ENCODE data around the gene NRP1.
"Not testable (repeated sequence)": the region's sequence is repeated elsewhere in the genome, so short reads cannot be mapped to it uniquely, and the experiment has no call there.

The NRP1 gene

DNA sequence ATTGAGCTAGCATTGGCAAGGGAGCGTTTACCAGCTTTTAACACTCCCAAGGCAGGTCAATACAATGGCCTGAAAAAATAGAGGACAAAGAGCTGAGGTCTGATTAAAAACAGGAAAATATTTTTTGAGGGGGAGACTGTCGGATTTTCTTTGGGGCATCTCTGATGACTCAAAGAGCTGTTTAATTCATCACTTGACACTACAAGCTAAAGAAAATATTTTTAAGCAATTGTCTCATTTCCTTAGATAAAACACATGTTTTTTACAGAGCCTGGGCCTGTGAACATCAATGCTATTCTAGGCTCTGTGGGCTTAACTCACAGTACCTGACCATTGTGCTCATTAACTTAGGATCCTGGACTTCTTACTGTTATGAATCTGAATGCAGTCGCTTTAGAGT, 100.8 kb downstream of the NRP1 start:
- DNase-seq: peak; percentile 42

DNA sequence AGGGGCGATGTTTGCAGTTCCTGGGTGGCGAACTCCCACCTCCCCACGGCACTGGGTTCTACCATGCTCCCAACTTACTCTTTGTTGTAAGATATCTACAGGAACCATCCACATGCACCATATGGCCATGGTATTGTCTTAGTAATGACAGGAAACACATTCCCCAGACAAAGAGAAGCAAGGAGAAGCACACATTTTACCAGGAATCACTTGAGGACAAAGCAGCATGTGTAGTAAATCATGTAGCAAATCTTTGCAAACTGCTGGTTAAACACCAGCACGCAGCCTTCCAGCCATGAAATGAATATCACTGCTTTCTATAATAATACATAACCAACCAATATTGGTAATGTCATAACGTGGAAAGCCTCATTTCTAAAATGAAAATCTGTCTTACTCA, 101.2 kb downstream of the NRP1 start:
- peak; percentile 51 for DNase-seq

DNA sequence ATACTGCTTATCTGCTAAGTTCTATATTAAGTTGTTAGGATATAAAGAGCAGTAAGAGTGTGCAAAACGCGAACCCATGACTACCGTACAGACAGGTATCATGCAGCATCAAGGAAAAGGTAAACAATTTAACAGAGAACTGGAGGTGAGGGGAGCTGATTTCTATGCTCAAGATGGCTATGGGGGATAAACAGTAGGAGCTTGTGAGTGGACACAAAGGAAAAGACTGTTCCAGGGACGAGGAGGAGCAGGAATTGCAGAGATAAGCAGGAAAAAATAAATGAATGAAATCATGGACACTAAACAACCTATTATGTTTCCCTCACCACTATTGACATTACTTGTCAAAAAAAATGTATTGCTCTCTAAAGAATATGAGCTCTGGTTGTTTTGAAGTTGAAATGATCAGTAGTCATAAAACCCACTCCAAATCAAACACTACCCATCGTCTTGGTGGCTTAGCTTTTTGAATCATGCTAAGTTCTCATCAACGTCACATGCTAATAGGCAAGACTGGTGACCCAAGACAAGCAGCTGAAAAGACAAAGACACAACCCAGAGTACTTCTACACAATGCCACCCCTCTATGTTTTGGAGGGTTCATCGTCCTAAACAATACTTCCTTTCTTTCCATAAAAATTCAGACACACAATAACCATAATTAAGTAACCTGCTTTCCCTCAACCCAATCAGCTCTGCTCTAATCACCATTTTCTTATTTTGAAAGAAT, 102.7 kb downstream of the NRP1 start:
- DNase-seq: no peak

DNA sequence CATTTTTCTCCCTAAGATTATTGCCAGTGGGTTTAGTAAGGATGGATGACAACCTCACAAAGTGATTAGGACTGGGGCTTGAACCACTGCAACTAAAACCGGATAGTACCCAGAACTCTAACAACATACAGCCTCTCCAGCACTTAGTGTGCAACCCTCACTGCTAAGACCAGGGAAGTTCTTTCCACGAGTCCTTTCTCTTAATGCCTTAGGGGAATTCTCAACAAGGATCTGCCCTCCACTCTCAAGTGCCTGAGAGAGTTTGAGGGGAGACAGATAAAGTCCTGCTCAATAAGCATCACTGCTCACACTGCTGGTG, 104.6 kb downstream of the NRP1 start:
- no peak for DNase-seq

DNA sequence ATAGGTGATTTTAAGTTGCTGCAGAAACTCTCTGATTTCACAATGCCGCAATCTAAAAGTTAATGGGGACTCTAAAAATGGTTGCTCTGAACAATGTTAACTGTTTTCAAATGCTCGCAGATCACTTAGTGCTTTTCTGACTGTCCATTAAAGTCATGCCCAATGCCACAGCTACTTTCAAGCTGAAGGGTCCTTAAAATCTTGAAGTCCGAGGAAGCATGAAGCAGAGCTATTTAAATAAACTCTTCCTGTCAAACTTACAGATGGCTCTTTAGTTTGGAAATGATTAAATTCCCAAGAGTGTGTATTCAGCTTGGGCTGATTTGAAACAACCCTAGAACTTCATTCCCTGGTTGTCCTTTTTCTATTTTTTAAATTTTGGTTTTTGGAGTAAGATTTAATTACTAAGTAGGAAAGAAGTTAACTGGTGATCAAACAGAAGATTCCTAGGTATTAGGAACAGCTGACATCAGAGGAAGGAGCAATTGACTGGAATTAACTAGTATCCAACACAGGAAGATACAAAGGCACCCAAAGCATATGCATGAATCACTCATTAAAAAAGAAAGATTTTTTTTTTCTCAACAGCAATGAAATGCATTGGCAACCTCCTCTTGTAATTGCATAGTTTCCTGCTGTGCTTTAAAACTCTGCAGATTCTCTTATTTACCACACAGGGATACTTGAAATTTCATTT, 105.1 kb downstream of the NRP1 start:
- DNase-seq: peak; percentile 81

DNA sequence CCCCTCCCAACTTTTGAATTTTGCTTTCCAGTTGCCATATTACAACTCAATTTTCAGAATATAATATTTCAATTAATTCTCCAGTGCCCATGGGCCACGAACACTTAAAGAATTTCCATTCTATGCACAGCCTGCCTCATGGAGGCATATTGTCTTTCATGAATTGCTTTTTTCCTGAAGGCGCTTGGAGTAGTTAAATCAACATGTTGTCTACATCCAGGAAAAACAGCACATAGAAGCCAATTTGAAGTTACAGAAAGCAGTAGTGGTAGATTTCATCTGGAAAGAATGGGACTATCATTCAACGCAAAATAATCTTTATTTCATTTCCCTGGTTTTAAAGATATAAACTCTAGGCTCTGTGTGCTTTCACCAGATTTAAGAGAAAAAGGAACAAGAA, 106.0 kb downstream of the NRP1 start:
- no peak for DNase-seq

DNA sequence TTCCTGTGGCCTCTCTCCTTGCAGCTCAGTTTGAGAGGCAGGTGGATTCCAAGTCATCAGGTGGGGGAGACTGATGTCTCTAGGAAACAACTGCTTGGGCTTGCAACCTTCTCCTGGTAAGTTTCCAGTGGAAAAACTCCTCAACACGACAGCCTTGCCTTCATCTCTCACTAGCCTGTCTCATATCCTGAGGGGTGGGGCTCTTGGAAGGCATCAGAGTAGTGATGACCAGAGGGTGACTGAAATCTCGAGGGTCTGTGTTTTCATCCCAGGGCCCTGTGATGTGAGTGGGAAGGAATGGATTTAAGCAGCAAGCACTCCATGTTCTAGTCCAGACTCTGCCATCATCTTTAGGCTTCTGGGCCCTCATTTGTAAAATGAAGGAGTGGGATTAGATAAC, 107.0 kb downstream of the NRP1 start:
- DNase-seq: no peak

DNA sequence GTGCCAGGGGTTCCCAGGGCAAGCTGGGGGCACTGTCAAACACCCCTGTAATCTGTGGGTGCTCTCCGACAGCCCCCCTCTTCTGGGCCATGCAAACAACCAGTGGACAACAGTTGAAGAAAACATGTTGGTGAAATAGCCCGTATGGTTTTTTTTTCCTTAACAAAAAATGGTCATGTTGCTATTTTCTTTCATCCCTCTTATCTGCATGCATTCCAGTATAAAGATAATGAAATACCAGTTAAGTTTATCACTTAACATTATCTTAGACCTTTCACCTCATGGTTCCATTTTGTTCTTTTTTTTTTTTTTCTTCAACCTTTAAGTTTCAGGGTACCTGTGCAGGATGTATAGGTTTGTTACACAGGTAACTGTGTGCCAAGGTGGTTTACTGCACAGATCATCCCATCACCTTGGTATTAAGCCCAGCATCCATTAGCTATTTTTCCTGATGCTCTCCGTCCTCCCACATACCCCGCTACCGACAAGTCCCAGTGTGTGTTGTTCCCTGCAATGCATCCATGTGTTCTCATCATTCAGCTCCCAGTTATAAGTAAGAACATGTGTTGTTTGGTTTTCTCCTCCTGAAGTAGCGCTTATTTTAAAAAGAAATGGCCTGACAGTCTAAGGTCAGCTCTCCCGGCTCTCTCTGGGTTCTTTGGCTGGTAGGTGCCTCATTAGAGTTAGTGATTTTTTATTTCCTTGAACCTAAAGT, 110.1 kb downstream of the NRP1 start:
- peak; percentile 34 for DNase-seq

DNA sequence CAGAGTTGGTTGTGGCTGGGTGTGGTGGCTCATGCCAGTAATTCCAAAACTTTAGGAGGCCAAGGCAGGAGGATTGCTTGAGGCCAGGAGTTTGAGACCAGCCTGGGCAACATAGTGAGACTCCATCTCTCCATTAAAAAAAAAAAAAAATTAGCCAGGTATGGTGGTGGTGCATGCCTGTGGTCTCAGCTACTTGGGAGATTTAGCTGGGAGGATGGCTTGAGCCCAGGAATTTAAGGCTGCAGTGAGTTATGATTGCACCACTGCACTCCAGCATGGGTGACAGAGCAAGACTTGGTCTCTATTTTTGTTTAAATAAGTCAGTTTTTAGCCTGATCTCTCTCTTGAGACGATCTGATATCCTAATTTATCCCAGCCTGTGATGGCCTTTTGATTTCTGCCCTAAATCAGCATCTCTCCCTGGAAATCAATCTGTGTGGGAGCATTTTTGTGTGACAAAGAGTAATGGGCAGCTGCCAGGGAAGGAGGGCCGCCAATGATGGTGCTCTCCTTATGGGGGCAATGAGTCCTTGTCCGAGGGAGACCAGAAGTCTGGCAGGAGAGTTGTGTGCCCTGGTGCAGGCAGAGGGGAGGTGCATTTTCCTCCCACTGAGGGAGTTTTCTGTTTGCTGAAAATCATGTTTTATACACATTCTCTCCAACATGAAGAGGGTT, 111.0 kb downstream of the NRP1 start:
- DNase-seq: peak; percentile 80

DNA sequence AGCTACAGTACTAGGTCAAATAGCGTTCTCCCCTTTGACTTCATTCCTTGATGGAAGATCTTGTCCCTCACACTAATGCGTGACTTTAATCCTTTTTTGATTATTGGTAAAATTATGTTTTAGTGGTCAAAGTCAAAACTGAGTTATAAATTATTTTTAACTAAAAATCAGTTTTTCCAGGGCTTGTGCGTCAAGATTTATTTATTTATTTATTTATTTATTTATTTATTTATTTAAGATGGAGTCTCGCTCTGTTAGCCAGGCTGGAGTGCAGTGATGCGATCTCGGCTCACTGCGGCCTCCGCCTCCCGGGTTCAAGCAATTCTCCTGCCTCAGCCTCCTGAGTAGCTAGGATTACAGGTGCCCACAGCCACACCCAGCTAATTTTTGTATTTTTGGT, 112.2 kb downstream of the NRP1 start:
- DNase-seq: not testable (repeated sequence)

DNA sequence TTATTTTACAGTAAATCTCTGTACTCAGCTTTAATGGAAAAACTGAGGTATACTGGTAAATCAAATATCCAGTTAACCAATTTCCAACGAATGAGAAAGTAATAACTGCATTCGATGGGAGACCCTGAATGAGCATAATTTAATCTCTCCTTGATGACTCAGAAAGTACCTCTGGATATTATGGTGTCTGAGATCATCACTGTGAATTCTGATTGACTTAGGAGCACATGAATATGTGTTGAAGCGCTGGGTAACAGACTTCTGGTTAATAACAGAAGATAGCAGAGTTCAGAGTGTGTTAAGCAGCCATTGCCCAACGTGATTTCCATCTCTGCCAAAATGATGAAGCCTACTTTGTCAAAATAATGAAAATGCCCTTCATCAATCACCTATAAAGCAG, 116.6 kb downstream of the NRP1 start:
- DNase-seq: no peak

DNA sequence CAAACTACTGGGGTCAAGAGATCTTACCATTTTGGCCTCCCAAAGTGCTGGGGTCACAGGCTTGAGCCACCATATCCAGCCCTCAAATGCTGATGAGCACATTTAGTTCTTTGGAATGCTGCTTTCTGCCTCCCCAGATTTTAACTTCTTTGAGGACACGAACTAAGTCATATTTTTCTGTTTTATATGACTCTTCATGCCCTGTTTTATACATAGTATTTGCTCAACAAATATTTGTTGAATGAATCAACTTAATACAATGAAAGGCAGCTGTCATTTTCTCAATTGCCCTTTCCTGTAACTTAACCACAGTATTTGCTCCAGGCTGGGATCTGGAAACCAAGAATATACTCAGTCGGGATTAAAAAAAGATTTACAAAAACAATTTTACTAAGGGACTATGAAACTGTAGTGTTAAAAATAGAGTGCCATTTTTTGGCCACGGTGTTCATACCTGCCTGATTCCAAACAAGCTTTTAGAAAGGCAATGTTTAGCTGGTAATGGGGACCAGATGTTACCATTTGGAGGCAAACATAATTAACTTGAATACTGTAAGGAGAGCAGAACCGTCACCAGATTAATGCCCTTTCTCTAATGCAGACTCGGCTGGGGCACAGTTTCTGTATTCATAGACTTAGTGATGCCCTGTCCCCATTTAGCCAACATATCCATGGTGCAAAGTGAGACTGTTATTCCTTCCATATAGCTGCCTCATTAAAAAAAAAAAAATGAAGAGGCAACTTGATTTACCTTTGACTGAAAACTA, 117.6 kb downstream of the NRP1 start:
- peak; percentile 89 for DNase-seq

DNA sequence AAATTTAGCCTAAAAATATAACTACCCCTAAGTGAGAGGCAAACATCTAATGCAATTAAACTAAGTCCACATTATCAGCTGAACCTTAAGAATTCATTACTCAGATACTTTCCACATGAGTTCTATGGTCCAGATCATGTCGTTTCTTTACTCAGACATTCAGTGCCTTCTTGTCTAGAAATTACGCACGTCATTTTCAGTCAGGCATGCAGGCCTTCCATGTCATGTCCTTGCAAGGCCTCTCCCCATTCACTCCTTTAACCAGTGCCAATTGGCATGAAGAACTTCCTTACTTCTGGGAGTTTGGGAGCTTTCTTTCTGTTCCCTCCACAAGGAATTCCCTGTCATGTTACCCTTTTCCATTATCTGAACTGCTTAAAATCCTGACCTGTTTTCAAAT, 118.8 kb downstream of the NRP1 start:
- DNase-seq: no peak

DNA sequence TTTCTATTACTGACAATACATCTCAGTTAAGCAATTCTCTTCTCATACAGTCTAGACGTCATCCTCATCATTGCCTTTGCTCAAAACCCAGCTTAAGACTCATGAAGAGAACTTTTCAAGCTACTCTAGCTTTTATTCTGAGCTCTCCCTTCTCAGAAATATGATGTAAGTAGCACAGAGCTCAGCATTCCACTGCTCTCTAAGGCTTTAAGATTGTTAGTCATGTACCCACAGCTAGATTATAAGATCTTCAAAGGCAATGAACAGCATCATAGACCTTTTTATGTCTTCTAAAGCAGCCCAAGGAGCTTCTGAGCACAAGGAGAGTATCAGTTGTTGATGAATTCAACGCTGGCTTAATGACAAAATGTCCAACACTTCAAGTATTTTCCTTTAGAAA, 119.3 kb downstream of the NRP1 start:
- DNase-seq: peak; percentile 90

DNA sequence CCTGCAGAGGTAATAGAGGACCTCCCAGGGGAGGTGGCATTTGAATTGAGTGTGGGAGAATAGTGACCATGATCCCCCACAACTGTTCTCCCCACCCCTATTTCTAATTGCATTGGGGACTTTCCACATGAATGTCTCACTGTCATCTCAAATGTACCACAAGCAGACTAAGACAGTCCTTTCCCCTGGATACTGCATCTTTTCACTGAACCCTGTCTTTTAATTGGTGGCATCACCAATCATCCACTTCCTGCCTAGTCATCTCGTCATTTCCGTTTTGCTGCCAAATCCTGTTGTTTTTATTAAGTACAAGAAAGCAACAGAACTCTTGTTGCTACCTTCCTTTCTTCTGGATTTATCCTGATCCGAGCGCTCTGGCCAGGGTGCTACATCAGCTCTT, 120.3 kb downstream of the NRP1 start:
- no peak for DNase-seq

DNA sequence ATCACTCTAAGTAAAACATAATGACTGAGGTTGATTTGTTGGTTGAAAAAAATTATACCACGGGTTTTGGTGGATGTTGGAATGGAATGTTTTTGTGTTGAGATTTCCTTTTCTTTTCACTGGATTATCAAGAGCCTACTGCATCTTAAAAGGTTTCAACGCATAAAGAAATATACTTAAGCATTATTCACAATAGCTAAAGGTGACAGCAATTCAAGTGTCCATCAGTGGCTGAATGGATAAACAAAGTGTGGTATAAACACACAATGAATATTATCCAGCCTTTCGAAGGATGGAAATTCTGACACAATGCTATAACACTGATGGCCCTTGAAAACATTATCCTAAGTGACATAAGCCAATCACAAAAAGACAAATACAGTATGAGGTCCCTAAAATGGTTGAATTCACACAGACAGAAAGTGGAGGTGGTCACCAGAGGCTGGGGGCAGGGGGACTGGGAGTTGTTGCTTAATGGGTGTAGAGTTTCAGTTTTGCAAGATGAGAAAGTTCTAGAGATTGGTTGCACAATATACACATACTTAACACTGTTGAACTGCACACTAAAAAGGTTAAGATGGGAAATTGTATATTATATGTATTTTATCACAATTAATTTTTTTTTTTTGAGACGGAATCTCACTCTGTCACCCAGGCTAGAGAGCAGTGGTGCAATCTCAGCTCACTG, 122.3 kb downstream of the NRP1 start:
- no peak for DNase-seq

DNA sequence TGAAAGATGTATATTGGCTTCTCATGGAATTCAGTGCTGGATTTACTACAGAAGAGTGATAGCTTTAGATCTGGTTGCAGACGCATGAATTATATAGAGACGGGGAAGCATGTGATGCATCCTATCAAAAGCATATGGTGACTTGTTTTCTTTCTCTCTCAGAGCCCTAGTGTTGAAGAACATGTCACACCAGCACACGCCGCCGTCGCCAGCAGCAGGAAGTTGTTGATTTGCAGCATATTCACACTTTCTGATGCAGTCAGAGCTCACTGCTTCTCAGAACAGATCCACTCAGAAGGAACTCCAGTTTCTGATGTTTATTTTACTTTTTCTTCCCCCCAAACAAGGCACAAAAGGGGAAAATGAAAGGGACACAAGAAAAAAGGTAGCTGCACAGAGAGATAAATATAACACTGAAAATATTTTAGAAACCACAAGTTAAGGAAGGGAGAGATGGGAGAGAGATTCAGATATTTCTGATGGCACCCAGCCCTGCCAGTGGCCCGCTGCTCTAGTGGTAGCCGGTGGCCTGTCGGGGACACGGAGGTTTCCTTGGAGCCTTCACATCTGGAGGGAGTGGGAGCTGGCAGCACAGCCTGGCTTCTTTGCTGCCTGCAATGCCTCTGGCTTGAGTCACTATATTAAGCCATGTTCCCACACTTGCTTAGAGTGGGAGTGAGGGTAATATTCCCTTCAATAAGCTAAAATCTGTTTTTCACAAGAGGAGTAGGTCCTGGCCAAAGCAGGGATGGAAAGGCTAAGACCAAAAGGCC, 123.2 kb downstream of the NRP1 start:
- DNase-seq: peak; percentile 77

DNA sequence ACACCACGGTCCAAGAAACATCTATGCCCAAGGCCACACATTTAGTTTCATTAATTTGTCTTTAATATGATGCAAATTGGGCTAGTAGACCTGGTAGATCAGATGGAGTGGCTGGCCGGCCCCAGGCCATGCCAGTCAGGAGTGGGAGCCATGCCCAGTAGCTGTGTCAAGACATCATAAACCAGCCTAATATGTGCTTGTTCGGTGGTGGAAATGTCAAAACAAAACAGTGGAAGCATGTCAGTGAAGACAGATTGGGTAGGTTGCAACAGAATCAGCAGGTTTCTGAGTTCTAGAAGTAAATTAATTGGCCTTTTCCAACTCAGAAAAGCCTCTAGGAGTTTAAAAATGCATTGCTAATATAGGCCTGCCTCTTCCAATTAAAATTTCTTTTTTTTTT, 124.7 kb downstream of the NRP1 start:
- DNase-seq: no peak

DNA sequence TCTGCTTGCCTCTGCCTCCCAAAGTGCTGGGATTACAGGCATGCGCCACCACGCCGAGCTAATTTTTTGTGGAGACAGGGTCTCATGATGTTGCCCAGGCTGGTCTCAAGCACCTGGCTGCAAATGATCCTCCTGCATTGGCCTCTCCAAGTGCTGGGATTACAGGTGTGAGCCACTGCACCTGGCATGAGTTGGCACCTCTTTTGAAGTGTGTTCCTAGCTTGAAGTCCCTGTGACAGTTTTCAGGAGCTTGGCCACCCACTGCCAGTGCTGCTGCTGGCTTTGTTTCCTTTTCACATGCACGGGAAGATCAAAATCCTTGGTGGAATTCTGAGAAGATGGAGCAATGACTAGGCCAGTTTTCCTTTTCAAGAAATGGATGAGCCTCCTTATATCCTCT, 126.3 kb downstream of the NRP1 start:
- DNase-seq: no peak

DNA sequence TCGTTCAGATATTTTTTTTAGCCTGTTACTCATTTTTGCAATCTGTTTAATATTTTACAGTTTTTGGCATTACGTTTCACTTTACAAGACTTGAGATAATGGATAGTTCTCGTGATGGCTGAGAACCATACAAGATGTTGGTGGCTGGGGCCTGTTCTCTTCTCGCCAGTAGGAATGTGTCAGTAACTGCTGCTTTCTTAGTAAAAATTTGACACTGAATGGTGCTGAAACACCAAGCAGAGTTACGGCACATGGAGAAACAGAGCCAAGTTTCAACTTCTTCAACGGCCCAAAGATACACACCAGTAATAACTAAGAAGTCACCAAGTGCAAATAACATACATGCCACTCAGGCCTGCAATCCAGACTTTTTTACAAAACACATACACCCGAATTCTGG, 130.4 kb downstream of the NRP1 start:
- no peak for DNase-seq

DNA sequence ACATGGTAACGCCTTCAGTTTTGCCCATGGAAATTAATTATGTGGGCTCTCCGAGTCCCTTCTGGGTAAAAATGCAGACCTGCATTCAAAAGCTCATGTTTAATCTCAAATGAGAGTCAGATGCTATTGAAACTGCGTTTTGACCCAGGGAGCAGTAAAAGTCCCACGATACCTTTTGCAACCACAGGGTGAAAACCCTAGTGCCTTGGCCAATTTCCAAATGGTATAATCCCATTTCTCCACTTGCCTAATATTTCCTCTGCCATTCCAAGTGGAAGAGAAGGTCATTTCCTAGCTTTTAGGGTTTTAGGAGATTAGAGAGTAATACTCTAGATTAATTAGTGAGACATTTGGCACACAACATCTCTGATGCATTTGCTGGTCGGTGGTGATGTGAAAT, 132.5 kb downstream of the NRP1 start:
- no peak for DNase-seq
